ENCODE measurements around the gene TRIM29.

GRCh38 chr11:120125024-120125423 lies 12.9 kb downstream of the TRIM29 start:
- TF ChIP-seq, protein P1, sequence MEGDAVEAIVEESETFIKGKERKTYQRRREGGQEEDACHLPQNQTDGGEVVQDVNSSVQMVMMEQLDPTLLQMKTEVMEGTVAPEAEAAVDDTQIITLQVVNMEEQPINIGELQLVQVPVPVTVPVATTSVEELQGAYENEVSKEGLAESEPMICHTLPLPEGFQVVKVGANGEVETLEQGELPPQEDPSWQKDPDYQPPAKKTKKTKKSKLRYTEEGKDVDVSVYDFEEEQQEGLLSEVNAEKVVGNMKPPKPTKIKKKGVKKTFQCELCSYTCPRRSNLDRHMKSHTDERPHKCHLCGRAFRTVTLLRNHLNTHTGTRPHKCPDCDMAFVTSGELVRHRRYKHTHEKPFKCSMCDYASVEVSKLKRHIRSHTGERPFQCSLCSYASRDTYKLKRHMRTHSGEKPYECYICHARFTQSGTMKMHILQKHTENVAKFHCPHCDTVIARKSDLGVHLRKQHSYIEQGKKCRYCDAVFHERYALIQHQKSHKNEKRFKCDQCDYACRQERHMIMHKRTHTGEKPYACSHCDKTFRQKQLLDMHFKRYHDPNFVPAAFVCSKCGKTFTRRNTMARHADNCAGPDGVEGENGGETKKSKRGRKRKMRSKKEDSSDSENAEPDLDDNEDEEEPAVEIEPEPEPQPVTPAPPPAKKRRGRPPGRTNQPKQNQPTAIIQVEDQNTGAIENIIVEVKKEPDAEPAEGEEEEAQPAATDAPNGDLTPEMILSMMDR (conservative IDR thresholded peaks at IDR 0.05 in 1 of 2, IDR thresholded peaks at IDR 0.05 in 1 of 2; ENCODE audit: low read depth in 1 of 2, low read length in 2 of 2), result no peak
- TF ChIP-seq EZH2 (IDR thresholded peaks at IDR 0.05; ENCODE audit: low read length, missing control alignments), result no peak
